Kidney (tissue), 14 donors: ENCODE measurements around the gene COG4. TPM values are rescaled to one million over a fixed set of nuclear protein-coding genes. Genes with fewer than 3 reads are reported as not detected.
A peak's percentile ranks its signal among the peaks of the same experiment; 100 is the strongest.
"Not testable (repeated sequence)": the region's sequence is repeated elsewhere in the genome, so short reads cannot be mapped to it uniquely, and the experiment has no call there.

Source experiments
- DNase-seq, 5 donors: peaks; one replicate each; pipeline ENCODE4 v3.0.0-alpha.2; 2013 to 2020
- FAIRE-seq: peaks from 2 replicates; lab custom pipeline; 2012; peaks lifted over from hg19 to GRCh38; lab: Jason Lieb, UNC
- H3K27ac ChIP-seq, 2 donors: one replicate each; pipeline ENCODE4 v1.7.0; 2013; ENCODE audit warnings: low read depth in 2 of 2, low read length in 2 of 2, inconsistent platforms in 1 of 2
- H3K27me3 ChIP-seq: one replicate; pipeline ENCODE4 v1.7.1; 2013; ENCODE audit warnings: low read length, inconsistent platforms; ENCODE audit not compliant: control insufficient read depth, insufficient read depth
- H3K36me3 ChIP-seq, 3 donors: one replicate each; pipeline versions ENCODE4 v1.7.0 to v1.7.1; 2013; ENCODE audit warnings: low read length in 3 of 3, control low read depth in 1 of 3, inconsistent platforms in 1 of 3; ENCODE audit not compliant: insufficient read depth in 3 of 3, control insufficient read depth in 2 of 3
- H3K4me1 ChIP-seq, 3 donors: one replicate each; pipeline versions ENCODE4 v1.7.0 to v1.7.1; 2013; ENCODE audit warnings: low read length in 3 of 3, inconsistent platforms in 1 of 3, low read depth in 1 of 3; ENCODE audit not compliant: control insufficient read depth in 2 of 3, insufficient read depth in 2 of 3
- H3K4me3 ChIP-seq, 3 donors: one replicate each; pipeline versions ENCODE4 v1.7.0 to v1.8.1; 2013; ENCODE audit warnings: low read length in 3 of 3, control low read depth in 1 of 3, inconsistent platforms in 1 of 3
- H3K9ac ChIP-seq, 3 donors: one replicate each; pipeline versions ENCODE4 v1.7.0 to v1.7.1; 2013; ENCODE audit warnings: low read length in 3 of 3, control low read depth in 1 of 3, inconsistent platforms in 1 of 3
- H3K9me3 ChIP-seq, 3 donors: one replicate each; pipeline versions ENCODE4 v1.7.0 to v1.7.1; 2013; ENCODE audit warnings: low read length in 3 of 3, control low read depth in 1 of 3, inconsistent platforms in 1 of 3; ENCODE audit not compliant: control insufficient read depth in 2 of 3, insufficient read depth in 1 of 3
- CTCF ChIP-seq: IDR thresholded peaks from 3 replicates; pipeline ENCODE4 v1.5.1; 2012; ENCODE audit warnings: mild to moderate bottlenecking, moderate library complexity, borderline replicate concordance; ENCODE audit not compliant: insufficient read depth; ENCODE audit errors: extremely low read depth
- intact Hi-C: fragments of 100-400 bp; cut with DNase I; formaldehyde crosslinking; loops from one replicate; pipeline ENCODE4 v1.11.1; 2022
- polyA plus RNA-seq: library from polyadenylated mRNA; stranded (reverse); fragments of 350-450 nt; fragmentation: Illumina TruSeq; extraction: RNeasy Lipid Tissue Mini Kit (QIAGEN cat#74804); gene quantifications from one replicate; pipeline ENCODE4 v1.2.3, GENCODE V29; 2014; ENCODE audit warnings: low read depth, low replicate concordance; ENCODE audit not compliant: insufficient read depth
- total RNA-seq: library from RNA; stranded (reverse); fragmentation: NEBNext Ultra II Directional; extraction: Animal tissue kit (Norgen Biotek cat#: 25700); gene quantifications from one replicate; pipeline ENCODE4 v1.2.1, GENCODE V29; 2021
- donor health status: control.
- donor health status: control.
- donor health status: control.
- donor health status: control.
- donor health status: control.
- donor health status: DM: yes; HTN: yes; CAD: no.
- donor health status: Normal renal cell carcinoma (clear cell type).

COG4 gene
- total and polyA plus RNA-seq, 2 donors from 2014 or later, result 42.9 to 69.7 TPM

- Histone ChIP-seq H3K27ac (no peak overlapping the region), H3K9me3 (no peaks in the 10 kb centered on the region), H3K36me3 (peaks cover 10 to 29% (median 12%) of the 10 kb centered on the region in 3 donors), H3K4me3 (no peak overlapping the region), H3K27me3 (no peaks in the 10 kb centered on the region), H3K4me1 (peaks cover 0 to 10% (median 7%) of the 10 kb centered on the region in 3 donors), H3K9ac (peak overlapping the region in 1 of 3 donors; percentile 29)
- no peak for TF ChIP-seq CTCF
- FAIRE-seq (no peak), DNase-seq (no peak)
- intact Hi-C loops, result no loop called here
Measured at GRCh38 chr16:70526403-70526802, 3.0 kb upstream of the COG4 start.

- peak in 3 of 5 donors; percentile 49 to 68 (median 62) for DNase-seq
- peaks cover 4 to 16% (median 6%) of the 10 kb centered on the region in 3 donors for H3K36me3 ChIP-seq
- intact Hi-C loops, H3K9me3 ChIP-seq, FAIRE-seq, H3K4me1 ChIP-seq, H3K27me3 ChIP-seq: not testable (repeated sequence)
- H3K27ac ChIP-seq, result peak overlapping the region; percentile 83 to 91
- H3K9ac ChIP-seq, result peak overlapping the region; percentile 85 to 100 (median 96)
- peak overlapping the region; percentile 95 to 99 (median 99) for H3K4me3 ChIP-seq
Measured at GRCh38 chr16:70524399-70524825, 1.1 kb upstream of the COG4 start.

GRCh38 chr16:70523743-70524398 is 517 bp upstream of the COG4 start, which contains the start of gene SF3B3:
Gene SF3B3 (plus strand): TSS chr16:70523816. CDS start chr16:70526657, 2,841 bp downstream.
- Histone ChIP-seq H3K27me3 (no peaks in the 10 kb centered on the region), H3K4me3 (peak within 1 kb of the TSS; percentile 95 to 99 (median 99)), H3K27ac (peak within 1 kb of the TSS; percentile 83 to 91), H3K9ac (peak within 1 kb of the TSS; percentile 85 to 100 (median 96)), H3K36me3 (peaks cover 2 to 11% (median 7%) of the 10 kb centered on the region in 3 donors), H3K4me1 (peaks cover 0 to 10% (median 4%) of the 10 kb centered on the region in 3 donors), H3K9me3 (no peaks in the 10 kb centered on the region)
- TF ChIP-seq CTCF, result no peak
- FAIRE-seq (no peak), DNase-seq (peak in 4 of 5 donors; percentile 78 to 93 (median 80))
- intact Hi-C loops, result no loop called here
